GM18909 (cell line): ENCODE data around the gene ERFL.
"Not testable (repeated sequence)": the region's sequence is repeated elsewhere in the genome, so short reads cannot be mapped to it uniquely, and the experiment has no call there.

Experiments
- ATAC-seq: cut with Tn5 transposase; IDR thresholded peaks from one replicate; pipeline ENCODE4 v1.9.1; 2021; ENCODE audit warnings: mild to moderate bottlenecking; ENCODE audit not compliant: unreplicated experiment, poor library complexity

Gene ERFL

GRCh38 chr19:41944336-41944735 is 16.1 kb upstream of the ERFL start:
- no peak for ATAC-seq

GRCh38 chr19:41941410-41942202 is 13.4 kb upstream of the ERFL start:
- no peak for ATAC-seq

GRCh38 chr19:41940731-41941409 is 12.6 kb upstream of the ERFL start:
- no peak for ATAC-seq

GRCh38 chr19:41939861-41940730 is 11.8 kb upstream of the ERFL start:
- ATAC-seq, result no peak

- ATAC-seq, result not testable (repeated sequence)
Measured at GRCh38 chr19:41939209-41939608, 11.0 kb upstream of the ERFL start.

GRCh38 chr19:41937525-41938468 is 9.5 kb upstream of the ERFL start:
- ATAC-seq, result no peak

GRCh38 chr19:41936961-41937360 is 8.7 kb upstream of the ERFL start:
- ATAC-seq, result no peak

GRCh38 chr19:41936416-41936850 is 8.2 kb upstream of the ERFL start:
- no peak for ATAC-seq

- ATAC-seq, result no peak
Measured at GRCh38 chr19:41935760-41936415, 7.6 kb upstream of the ERFL start.

- no peak for ATAC-seq
Measured at GRCh38 chr19:41934849-41935374, 6.7 kb upstream of the ERFL start.

GRCh38 chr19:41933693-41934426 is 5.6 kb upstream of the ERFL start:
- ATAC-seq, result no peak

GRCh38 chr19:41932720-41933332 is 4.6 kb upstream of the ERFL start:
- no peak for ATAC-seq

GRCh38 chr19:41932259-41932719 is 4.0 kb upstream of the ERFL start:
- ATAC-seq, result no peak

GRCh38 chr19:41930926-41931592 is 2.8 kb upstream of the ERFL start:
- no peak for ATAC-seq

GRCh38 chr19:41930322-41930722 is 2.1 kb upstream of the ERFL start:
- no peak for ATAC-seq

- ATAC-seq, result no peak
Measured at GRCh38 chr19:41929536-41930071, 1.4 kb upstream of the ERFL start.
